Gastroesophageal sphincter (tissue), 4 donors: Measurements from ENCODE around the gene GEMIN8. TPM values are rescaled to one million over a fixed set of nuclear protein-coding genes. Genes with fewer than 3 reads are reported as not detected.

Source experiments
- ATAC-seq: fragments of 150-250 bp; one replicate; pipeline ENCODE4 v1.9.1; 2016; ENCODE audit warnings: mild to moderate bottlenecking, moderate library complexity
- H3K27ac ChIP-seq, 4 donors: fragments of 200-600 bp; sonication (generic) in 3 of 4; 1 replicate in 3 of 4; 2 replicates in 1 of 4; pipeline ENCODE4 v1.5.1; 2016 to 2019
- H3K27me3 ChIP-seq: fragments of 200-600 bp; sonication (generic); one replicate; pipeline ENCODE4 v1.5.1; 2019
- H3K36me3 ChIP-seq, 2 donors: fragments of 200-600 bp; sonication (generic); one replicate each; pipeline ENCODE4 v1.5.1; 2019; ENCODE audit warnings: control low read depth in 1 of 2
- H3K4me1 ChIP-seq, 3 donors: fragments of 200-600 bp; sonication (generic); 1 replicate in 2 of 3; 2 replicates in 1 of 3; pipeline ENCODE4 v1.5.1; 2016 to 2019; ENCODE audit warnings: control low read depth in 2 of 3
- H3K4me3 ChIP-seq, 2 donors: fragments of 200-600 bp; sonication (generic); one replicate each; pipeline ENCODE4 v1.5.1; 2019; ENCODE audit warnings: mild to moderate bottlenecking in 1 of 2, moderate library complexity in 1 of 2
- H3K9me3 ChIP-seq, 3 donors: fragments of 200-600 bp; sonication (generic); one replicate each; pipeline ENCODE4 v1.5.1; 2017 to 2019; ENCODE audit warnings: control low read depth in 2 of 3
- EP300 ChIP-seq: sonication (generic); formaldehyde crosslinking; IDR thresholded peaks from one replicate; pipeline ENCODE4 v1.6.1; 2017; ENCODE audit warnings: antibody characterized with exemption, mild to moderate bottlenecking
- POLR2A ChIP-seq, 2 donors: fragments of 450-650 bp; IDR thresholded peaks; one replicate each; pipeline ENCODE4 v1.6.1; 2017; ENCODE audit warnings: antibody characterized with exemption in 2 of 2, mild to moderate bottlenecking in 2 of 2, moderate library complexity in 1 of 2
- POLR2AphosphoS5 ChIP-seq: sonication (generic); formaldehyde crosslinking; IDR thresholded peaks from one replicate; pipeline ENCODE4 v1.6.1; 2017; ENCODE audit warnings: antibody characterized with exemption
- WGBS, 2 donors: methylation state at CpG; one replicate each; pipeline ENCODE4 v1.1.5; 2018; ENCODE audit warnings: low coverage in 1 of 2; 5-methylcytosine and 5-hydroxymethylcytosine counted together
- total RNA-seq, 4 donors: library from RNA; depleted of rRNA; stranded (reverse); fragments of >200 nt; gene quantifications; one replicate each; pipeline ENCODE4 v1.1.0, GENCODE V29; 2016
- TF ChIP-seq, protein P1 (sequence below), 4 experiments: fragments of 200-600 bp in 2 of 4; fragments of 450-650 bp in 2 of 4; sonication (generic) in 1 of 4; IDR thresholded peaks; one replicate each; pipeline ENCODE4 v1.5.1; 2017 to 2019; ENCODE audit warnings: antibody characterized with exemption in 4 of 4, mild to moderate bottlenecking in 2 of 4, moderate library complexity in 2 of 4

The GEMIN8 gene
- total RNA-seq, 4 donors from 2014 or later, result 11.0 to 25.6 (median 20.7) TPM

DNA sequence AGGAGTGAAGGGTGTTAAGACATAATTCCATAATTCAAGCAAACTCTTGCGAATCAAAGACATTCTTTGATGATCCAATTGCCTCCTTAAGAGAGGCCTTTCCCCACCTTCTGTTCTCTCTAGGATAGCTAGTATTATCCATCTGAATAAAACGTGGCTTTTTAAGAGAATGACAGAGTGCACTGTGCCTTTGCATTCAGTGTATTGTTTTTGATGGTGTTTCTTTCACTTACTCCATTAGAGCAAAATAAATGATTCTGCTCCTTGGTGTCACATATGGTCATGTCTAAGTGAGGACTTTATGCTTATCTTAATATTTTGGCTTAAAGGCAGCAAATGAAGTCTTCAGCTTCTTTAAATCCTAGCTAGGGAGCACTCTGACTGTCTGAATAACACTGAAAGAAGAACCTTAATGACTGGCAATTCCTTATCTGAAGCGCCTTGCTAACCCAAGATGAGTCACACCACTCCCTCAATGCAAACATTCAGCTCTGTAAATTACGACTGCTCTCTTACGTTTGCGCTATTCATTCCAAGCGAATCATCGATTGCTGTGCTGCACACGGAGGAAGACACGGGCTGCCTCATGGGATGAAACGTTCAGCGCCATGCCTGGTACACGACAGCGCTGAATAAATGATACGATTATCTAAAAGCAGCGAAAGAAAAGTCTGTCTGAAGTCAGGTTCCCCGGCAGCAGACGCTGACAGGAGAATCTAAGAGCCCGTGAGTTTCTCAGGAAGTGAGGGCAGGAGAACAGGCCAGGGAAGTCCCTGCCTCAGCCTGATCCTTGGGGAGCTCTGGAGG lies 35.1 kb upstream of the GEMIN8 start:
- H3K4me1 ChIP-seq, result no peaks in the 10 kb centered on the region
- no peak overlapping the region for H3K27ac ChIP-seq
- H3K36me3 ChIP-seq, result no peaks in the 10 kb centered on the region
- ATAC-seq, result no peak
- no peak overlapping the region for H3K4me3 ChIP-seq
- no peaks in the 10 kb centered on the region for H3K9me3 ChIP-seq
- TF ChIP-seq, protein P1, sequence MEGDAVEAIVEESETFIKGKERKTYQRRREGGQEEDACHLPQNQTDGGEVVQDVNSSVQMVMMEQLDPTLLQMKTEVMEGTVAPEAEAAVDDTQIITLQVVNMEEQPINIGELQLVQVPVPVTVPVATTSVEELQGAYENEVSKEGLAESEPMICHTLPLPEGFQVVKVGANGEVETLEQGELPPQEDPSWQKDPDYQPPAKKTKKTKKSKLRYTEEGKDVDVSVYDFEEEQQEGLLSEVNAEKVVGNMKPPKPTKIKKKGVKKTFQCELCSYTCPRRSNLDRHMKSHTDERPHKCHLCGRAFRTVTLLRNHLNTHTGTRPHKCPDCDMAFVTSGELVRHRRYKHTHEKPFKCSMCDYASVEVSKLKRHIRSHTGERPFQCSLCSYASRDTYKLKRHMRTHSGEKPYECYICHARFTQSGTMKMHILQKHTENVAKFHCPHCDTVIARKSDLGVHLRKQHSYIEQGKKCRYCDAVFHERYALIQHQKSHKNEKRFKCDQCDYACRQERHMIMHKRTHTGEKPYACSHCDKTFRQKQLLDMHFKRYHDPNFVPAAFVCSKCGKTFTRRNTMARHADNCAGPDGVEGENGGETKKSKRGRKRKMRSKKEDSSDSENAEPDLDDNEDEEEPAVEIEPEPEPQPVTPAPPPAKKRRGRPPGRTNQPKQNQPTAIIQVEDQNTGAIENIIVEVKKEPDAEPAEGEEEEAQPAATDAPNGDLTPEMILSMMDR (IDR thresholded peaks at IDR 0.05), result no peak
- TF ChIP-seq POLR2A (IDR thresholded peaks at IDR 0.05) (no peak), EP300 (no peak), POLR2AphosphoS5 (no peak)
- no peaks in the 10 kb centered on the region for H3K27me3 ChIP-seq
- WGBS, 2 donors, result 71 to 88% methylated on average over 3 to 5 of the region's 19 CpGs

DNA sequence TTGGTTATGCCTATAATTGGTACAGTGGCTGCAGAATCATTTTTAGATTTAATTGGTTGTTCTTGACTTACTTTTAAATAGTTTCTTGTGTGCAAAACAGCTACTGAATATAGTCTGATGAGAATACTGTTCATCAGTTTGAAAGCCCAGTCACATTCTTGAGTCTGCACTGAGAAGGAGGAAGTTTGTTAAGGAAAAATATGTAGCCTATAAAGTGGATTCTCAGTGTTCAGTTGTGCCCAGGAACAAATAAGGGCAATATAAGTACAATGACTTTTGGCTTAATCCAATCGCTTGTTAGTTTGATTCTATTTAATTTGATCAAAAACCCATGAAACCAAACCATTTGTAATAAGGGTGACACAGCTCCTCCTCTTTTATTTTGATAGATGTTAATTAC lies 32.8 kb upstream of the GEMIN8 start:
- H3K36me3 ChIP-seq, result no peaks in the 10 kb centered on the region
- no peak for TF ChIP-seq EP300
- TF ChIP-seq POLR2AphosphoS5, result no peak
- TF ChIP-seq, protein P1 (IDR thresholded peaks at IDR 0.05), result no peak
- TF ChIP-seq POLR2A (IDR thresholded peaks at IDR 0.05), result no peak
- H3K4me3 ChIP-seq, result no peak overlapping the region
- no peak overlapping the region for H3K27ac ChIP-seq
- ATAC-seq, result no peak
- WGBS, 2 donors, result 88 to 100% methylated on average over 1 of the region's 1 CpG
- H3K9me3 ChIP-seq, result no peaks in the 10 kb centered on the region
- no peaks in the 10 kb centered on the region for H3K27me3 ChIP-seq
- no peaks in the 10 kb centered on the region for H3K4me1 ChIP-seq

DNA sequence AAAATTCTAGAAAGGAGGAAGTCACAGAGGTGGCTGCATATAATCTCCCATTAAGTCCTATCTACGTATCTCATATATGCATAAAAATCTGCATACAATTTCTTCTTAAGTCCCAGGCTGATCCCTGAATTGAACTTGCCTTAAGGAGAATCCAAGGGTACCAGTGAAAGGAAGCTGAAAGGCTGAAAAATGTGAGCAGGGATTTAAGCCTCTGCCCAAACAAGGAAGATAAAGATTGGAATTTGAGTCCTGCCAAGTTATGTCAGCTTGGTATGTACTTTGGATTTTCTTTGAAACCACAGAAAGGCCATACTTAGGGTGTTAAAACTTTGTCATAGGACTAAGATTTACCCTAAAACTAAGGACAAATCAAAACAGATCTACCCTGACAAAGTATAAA lies 26.5 kb upstream of the GEMIN8 start:
- no peak overlapping the region for H3K4me3 ChIP-seq
- no peak for TF ChIP-seq POLR2A (IDR thresholded peaks at IDR 0.05)
- TF ChIP-seq, protein P1 (IDR thresholded peaks at IDR 0.05), result no peak
- no peak for TF ChIP-seq EP300
- TF ChIP-seq POLR2AphosphoS5, result no peak
- H3K4me1 ChIP-seq, result no peaks in the 10 kb centered on the region
- ATAC-seq, result no peak
- no peaks in the 10 kb centered on the region for H3K27me3 ChIP-seq
- no peak overlapping the region for H3K27ac ChIP-seq
- no peaks in the 10 kb centered on the region for H3K36me3 ChIP-seq
- WGBS, 2 donors, result 43% methylated on average over 1 of the region's 1 CpG; no CpG with 5 or more reads in 1 of the 2 donors
- H3K9me3 ChIP-seq, result no peaks in the 10 kb centered on the region

DNA sequence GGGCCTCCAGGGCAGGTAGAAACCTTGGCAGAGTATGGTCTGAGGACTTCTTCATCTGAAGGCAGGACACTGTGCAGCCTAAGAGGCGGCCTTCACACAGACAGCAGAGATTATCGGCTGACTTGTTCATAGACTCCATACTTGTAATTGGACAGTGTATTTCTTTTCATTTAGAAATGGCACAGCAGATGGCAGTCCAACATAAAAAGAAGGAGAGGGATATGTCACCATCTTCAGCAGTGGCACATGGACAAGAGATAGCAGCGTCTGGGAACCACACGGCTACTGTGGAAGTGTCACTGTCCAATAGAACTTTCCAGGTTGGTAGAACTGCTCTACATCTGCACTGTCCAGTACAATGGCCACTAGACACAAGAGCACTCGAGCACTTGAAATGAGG lies 21.7 kb upstream of the GEMIN8 start:
- Histone ChIP-seq H3K36me3 (no peaks in the 10 kb centered on the region), H3K9me3 (no peaks in the 10 kb centered on the region), H3K27ac (no peak overlapping the region), H3K27me3 (no peaks in the 10 kb centered on the region), H3K4me1 (no peaks in the 10 kb centered on the region), H3K4me3 (no peak overlapping the region)
- ATAC-seq, result no peak
- TF ChIP-seq, protein P1 (IDR thresholded peaks at IDR 0.05), result peak in 3 of 4 experiments; percentile 6 to 29 (median 19)
- TF ChIP-seq POLR2A (IDR thresholded peaks at IDR 0.05), result no peak
- WGBS, 2 donors, result 42 to 61% methylated on average over 3 to 5 of the region's 5 CpGs

DNA sequence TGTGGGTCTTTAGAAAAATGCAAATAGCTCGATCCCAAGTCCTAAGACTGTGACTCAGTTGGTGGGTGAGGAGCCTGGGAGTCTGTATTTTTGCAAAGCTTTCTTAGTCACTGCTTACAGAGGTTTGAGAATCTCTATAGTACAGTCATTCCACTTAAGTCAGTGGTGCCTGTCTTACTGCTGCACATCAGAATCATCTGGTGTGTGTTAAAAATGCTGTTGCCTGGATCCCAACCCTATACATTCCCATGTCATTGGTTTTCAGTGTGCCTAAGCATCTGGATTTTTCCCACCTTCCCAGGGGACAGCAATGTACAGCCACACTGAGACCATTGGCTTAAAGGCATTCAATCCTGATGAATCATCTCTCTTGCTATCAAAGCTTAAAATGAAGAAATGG lies 21.0 kb upstream of the GEMIN8 start:
- Histone ChIP-seq H3K9me3 (no peaks in the 10 kb centered on the region), H3K36me3 (no peaks in the 10 kb centered on the region), H3K27ac (no peak overlapping the region), H3K4me3 (no peak overlapping the region), H3K4me1 (no peaks in the 10 kb centered on the region), H3K27me3 (no peaks in the 10 kb centered on the region)
- TF ChIP-seq EP300 (no peak), POLR2AphosphoS5 (no peak), POLR2A (IDR thresholded peaks at IDR 0.05) (no peak)
- TF ChIP-seq, protein P1 (IDR thresholded peaks at IDR 0.05), result no peak
- ATAC-seq, result no peak
- WGBS, 2 donors, result 17 to 33% methylated on average over 1 of the region's 1 CpG
